BJ (cell line): ENCODE data around the gene SLC44A3. TPM values are rescaled to one million over a fixed set of nuclear protein-coding genes. Genes with fewer than 3 reads are reported as not detected.

Experiments
- CTCF ChIA-PET: fragments of 350-600 bp; formaldehyde crosslinking; extraction: SDS; loops from one replicate; lab custom pipeline; 2021; ENCODE audit warnings: antibody characterized with exemption, inconsistent platforms; lab: Yijun Ruan, JAX
- POLR2A ChIA-PET: fragments of 300-600 bp; sonication (Branson Sonifier 250); formaldehyde crosslinking; extraction: SDS; loops from one replicate; lab custom pipeline; 2021; ENCODE audit warnings: antibody characterized with exemption; lab: Charles Lee
- DNase-seq: peaks from one replicate; pipeline ENCODE4 v3.0.0-alpha.2; 2011; ENCODE audit warnings: low read depth
- H3K27me3 ChIP-seq: 2 replicates; pipeline ENCODE4 v1.6.0; 2011; ENCODE audit warnings: low read length; ENCODE audit not compliant: control insufficient read depth, insufficient read depth
- H3K36me3 ChIP-seq: 2 replicates; pipeline ENCODE4 v1.5.1; 2011; ENCODE audit warnings: low read length; ENCODE audit not compliant: control insufficient read depth, insufficient read depth
- H3K4me3 ChIP-seq: 2 replicates; pipeline ENCODE4 v1.5.1; 2011; ENCODE audit warnings: low read depth, mild to moderate bottlenecking, control low read depth, low read length
- CTCF ChIP-seq: IDR thresholded peaks from 2 replicates; pipeline ENCODE4 v1.5.1; 2011; ENCODE audit warnings: low read depth, mild to moderate bottlenecking, control low read depth, inconsistent platforms, low read length, moderate library complexity; ENCODE audit not compliant: insufficient read depth
- polyA plus RNA-seq: library from polyadenylated mRNA; depleted of rRNA; stranded (reverse); fragments of >200 nt; gene quantifications from 2 replicates; pipeline ENCODE4 v1.2.3, GENCODE V29; 2011

The SLC44A3 gene
- polyA plus RNA-seq, 1 experiment: 1.1 TPM

DNA sequence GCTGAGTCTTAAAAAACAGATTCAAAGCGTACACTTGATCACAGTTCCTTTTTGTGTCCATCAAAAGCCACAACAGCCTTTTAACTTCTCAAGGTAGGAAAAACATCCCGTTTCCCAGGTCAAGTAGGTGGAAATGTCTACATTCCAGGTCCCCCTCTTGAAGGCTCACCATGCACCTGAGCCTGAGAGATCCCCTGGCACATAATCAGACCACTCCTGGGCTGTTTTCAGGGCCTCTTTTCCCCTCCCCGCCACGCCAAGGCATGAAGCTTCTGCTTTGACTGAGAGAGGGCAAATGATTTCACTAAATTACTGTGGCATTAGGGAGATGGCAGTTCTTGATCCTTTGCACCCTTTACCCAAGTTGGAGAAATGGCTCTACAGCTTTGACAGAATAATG, 85.0 kb downstream of the SLC44A3 start:
- no peaks in the 10 kb centered on the region for H3K27me3 ChIP-seq
- ChIA-PET POLR2A (no interaction called here), CTCF (interaction anchor here (2.0 kb wide), 1 partner anchor 51 kb away, joined by 7 read pairs; no protein-coding TSS in a partner anchor)
- H3K4me3 ChIP-seq: no peak overlapping the region
- no peak for TF ChIP-seq CTCF
- no peak for DNase-seq
- H3K36me3 ChIP-seq: no peaks in the 10 kb centered on the region

- no peak for TF ChIP-seq CTCF
- H3K27me3 ChIP-seq: no peaks in the 10 kb centered on the region
- no peak for DNase-seq
- no peak overlapping the region for H3K4me3 ChIP-seq
- ChIA-PET POLR2A (no interaction called here), CTCF (interaction anchor here (0.6 to 2.6 kb wide), 2 partner anchors 13 to 16 kb away, joined by 3 to 7 read pairs; no protein-coding TSS in a partner anchor)
- no peaks in the 10 kb centered on the region; the same call in 1 of the 2 replicates for H3K36me3 ChIP-seq
These were observed 86.2 kb downstream of the SLC44A3 start for GRCh38 chr1:94906382-94906781.

DNA sequence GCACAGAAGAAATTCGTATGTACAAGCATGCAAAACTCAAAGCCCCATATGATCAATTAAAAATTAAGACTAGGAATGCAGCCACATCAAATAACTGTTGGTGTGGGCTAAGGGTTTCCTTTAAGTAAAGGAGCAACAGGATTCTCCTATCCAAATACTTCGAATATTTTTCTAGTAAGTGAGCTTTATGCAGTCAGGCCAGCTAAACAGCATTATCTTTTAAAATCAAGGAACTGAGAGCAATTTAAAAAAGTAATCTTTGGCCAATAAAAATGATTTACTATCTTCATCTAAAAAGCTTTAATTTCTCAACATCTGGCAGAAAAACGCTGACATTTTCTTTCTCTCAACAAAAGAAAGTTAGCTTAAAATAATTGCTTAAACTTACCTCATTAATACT, 87.0 kb downstream of the SLC44A3 start:
- DNase-seq: no peak
- Histone ChIP-seq H3K27me3 (no peaks in the 10 kb centered on the region), H3K4me3 (no peak overlapping the region), H3K36me3 (no peaks in the 10 kb centered on the region; the same call in 1 of the 2 replicates)
- CTCF ChIA-PET: interaction anchor here (0.6 to 2.6 kb wide), 4 partner anchors 12 to 80 kb away, joined by 3 to 9 read pairs (median 5); no protein-coding TSS in a partner anchor
- POLR2A ChIA-PET: interaction anchor here (0.6 to 1.1 kb wide), 2 partner anchors 44 to 1789 kb away, joined by 3 to 6 read pairs; no protein-coding TSS in a partner anchor
- no peak for TF ChIP-seq CTCF

GRCh38 chr1:94908190-94908589, 88.0 kb downstream of the SLC44A3 start:
- no peaks in the 10 kb centered on the region; the same call in 1 of the 2 replicates for H3K36me3 ChIP-seq
- DNase-seq: no peak
- H3K4me3 ChIP-seq: no peak overlapping the region
- no peak for TF ChIP-seq CTCF
- H3K27me3 ChIP-seq: no peaks in the 10 kb centered on the region
- POLR2A ChIA-PET: no interaction called here
- CTCF ChIA-PET: interaction anchor here (0.5 to 2.6 kb wide), 3 partner anchors 11 to 66 kb away, joined by 4 to 9 read pairs (median 7); no protein-coding TSS in a partner anchor

DNA sequence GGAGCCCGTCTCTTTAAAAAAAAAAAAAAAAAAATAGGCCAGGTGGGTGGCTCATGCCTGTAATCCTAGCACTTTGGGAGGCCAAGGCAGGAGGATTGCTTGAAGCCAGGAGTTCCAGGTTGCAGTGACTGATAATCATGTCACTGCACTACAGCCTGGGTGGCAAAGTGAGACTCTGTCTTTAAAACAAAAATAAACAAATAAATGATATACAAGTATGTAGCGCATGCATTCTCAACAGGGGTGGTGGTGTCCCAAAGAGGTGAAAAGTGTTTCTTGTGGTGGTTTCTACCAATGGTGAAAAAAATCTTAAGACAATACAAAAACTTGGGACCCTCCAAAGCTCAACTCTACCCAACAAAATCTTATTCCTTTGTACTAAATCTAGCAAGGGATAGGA, 88.8 kb downstream of the SLC44A3 start:
- CTCF ChIA-PET: interaction anchor here (1.7 to 2.1 kb wide), 2 partner anchors 55 to 133 kb away, joined by 5 to 9 read pairs; no protein-coding TSS in a partner anchor
- no peak for TF ChIP-seq CTCF
- no peak for DNase-seq
- POLR2A ChIA-PET: no interaction called here
- Histone ChIP-seq H3K36me3 (no peaks in the 10 kb centered on the region; the same call in 1 of the 2 replicates), H3K27me3 (no peaks in the 10 kb centered on the region), H3K4me3 (no peak overlapping the region)
